SU-DHL-6 (cell line): ENCODE results near the gene LFNG.

ENCODE experiments used
- CTCF ChIP-seq: fragments of 200-600 bp; sonication (generic); IDR thresholded peaks from one replicate; pipeline ENCODE4 v1.5.1; 2017; ENCODE audit warnings: antibody characterized with exemption, mild to moderate bottlenecking, low read length, moderate library complexity; ENCODE audit not compliant: insufficient read depth, poor library complexity, severe bottlenecking
- EZH2phosphoT487 ChIP-seq: fragments of 200-600 bp; sonication (generic), shearing (Covaris generic); conservative IDR thresholded peaks from 2 replicates; pipeline ENCODE4 v1.6.1; 2018; ENCODE audit warnings: mild to moderate bottlenecking, antibody characterized with exemption, low read length, moderate library complexity, mixed read lengths

GRCh38 chr7:2488681-2489080 lies 30.9 kb upstream of the LFNG start:
- TF ChIP-seq CTCF (no peak), EZH2phosphoT487 (no peak)
